ENCODE results near the gene ANKRD39. TPM values are rescaled to one million over a fixed set of nuclear protein-coding genes. Genes with fewer than 3 reads are reported as not detected.

Gene ANKRD39
- total and polyA plus RNA-seq, 9 of the 15 experiments (the other 6 are each of a cell fraction or from before 2014, with no cell fraction given), result 8.2 to 33.1 (median 23.8) TPM

GRCh38 chr2:96839875-96840850, 17.7 kb downstream of the ANKRD39 start:
- Histone ChIP-seq H4K20me1 (replicated peaks; ENCODE audit: control insufficient read depth, insufficient read depth, low read length) (no peaks in the 10 kb centered on the region), H3K4me1 (replicated peaks in 1 of 2; ENCODE audit: control insufficient read depth in 2 of 2, insufficient read depth in 2 of 2, low read length in 2 of 2) (peaks cover 8 to 33% of the 10 kb centered on the region in 2 experiments; a peak in 4 of 5 replicates), H3K4me2 (ENCODE audit: insufficient read depth, low read length) (no peak overlapping the region), H2AFZ (ENCODE audit: low read depth, low read length) (no peak overlapping the region), H3K36me3 (ENCODE audit: control insufficient read depth, insufficient read depth, low read length) (peaks cover 48% of the 10 kb centered on the region; the same call in 2 of the 3 replicates), H3K27me3 (ENCODE audit: control insufficient read depth in 2 of 2, insufficient read depth in 2 of 2, low read length in 2 of 2) (no peaks in the 10 kb centered on the region), H3K9me1 (ENCODE audit: control insufficient read depth, insufficient read depth, low read length) (peaks cover 3% of the 10 kb centered on the region), H3K79me2 (ENCODE audit: control insufficient read depth, insufficient read depth, low read length) (no peaks in the 10 kb centered on the region), H3K9ac (ENCODE audit: insufficient read depth in 1 of 2, low read depth in 2 of 2, low read length in 2 of 2) (no peak overlapping the region; a peak in 1 of 4 replicates), H3K9me3 (replicated peaks; ENCODE audit: control insufficient read depth, insufficient read depth, low read depth, low read length) (no peaks in the 10 kb centered on the region), H3K27ac (ENCODE audit: extremely low read depth, low read depth, low read length) (no peak overlapping the region), H3K4me3 (no peak overlapping the region)
- CTCF ChIA-PET (ENCODE audit: low intra/inter-chr PET ratio), result no interaction called here
- POLR2A ChIA-PET, result interaction anchor here (0.8 to 1.6 kb wide), 6 partner anchors 8 to 1432 kb away, joined by 3 to 6 read pairs (median 4); no protein-coding TSS in a partner anchor
- TF ChIP-seq ETV6 (IDR thresholded peaks at IDR 0.05; ENCODE audit: borderline replicate concordance in 1 of 2, low read depth in 2 of 2, low read length in 1 of 2) (no peak), ETV6 (CRISPR knock-in tag; IDR thresholded peaks at IDR 0.05; ENCODE audit: borderline replicate concordance) (no peak), ZNF280B (CRISPR knock-in tag; IDR thresholded peaks at IDR 0.05) (no peak), POLR2G (IDR thresholded peaks at IDR 0.05; ENCODE audit: low read depth, low read length) (peak; percentile 58)
- intact Hi-C loops (cut with micrococcal nuclease), result no loop called here
- no TSS peak for BruUV-seq (replicated peaks)
- no peak for DNase-seq (ENCODE audit: extremely low read depth in 1 of 4, low spot score in 3 of 4)
- 92% methylated on average over 34 of the region's 37 CpGs for whole genome bisulfite sequencing (ENCODE audit: insufficient coverage, low coverage, missing lambda C conversion rate)
- in situ Hi-C loops (cut with MboI), result no loop called here
- no peak for FAIRE-seq
- no peak for ATAC-seq

Measured in K562 (cell line).